Peyer's patch (tissue), 4 donors: ENCODE measurements around the gene RAB40C.

ENCODE experiments used
- POLR2A ChIP-seq, 2 donors: fragments of 450-650 bp; IDR thresholded peaks; one replicate each; pipeline ENCODE4 v1.5.1; 2017; ENCODE audit warnings: antibody characterized with exemption in 2 of 2, mild to moderate bottlenecking in 2 of 2, moderate library complexity in 2 of 2
- TF ChIP-seq, protein P1 (sequence below), 6 experiments: fragments of 450-650 bp in 4 of 6; fragments of 200-600 bp in 2 of 6; sonication (generic) in 1 of 6; IDR thresholded peaks; one replicate each; pipeline ENCODE4 v1.5.1; 2017 to 2019; ENCODE audit warnings: antibody characterized with exemption in 6 of 6, mild to moderate bottlenecking in 3 of 6, moderate library complexity in 1 of 6

DNA sequence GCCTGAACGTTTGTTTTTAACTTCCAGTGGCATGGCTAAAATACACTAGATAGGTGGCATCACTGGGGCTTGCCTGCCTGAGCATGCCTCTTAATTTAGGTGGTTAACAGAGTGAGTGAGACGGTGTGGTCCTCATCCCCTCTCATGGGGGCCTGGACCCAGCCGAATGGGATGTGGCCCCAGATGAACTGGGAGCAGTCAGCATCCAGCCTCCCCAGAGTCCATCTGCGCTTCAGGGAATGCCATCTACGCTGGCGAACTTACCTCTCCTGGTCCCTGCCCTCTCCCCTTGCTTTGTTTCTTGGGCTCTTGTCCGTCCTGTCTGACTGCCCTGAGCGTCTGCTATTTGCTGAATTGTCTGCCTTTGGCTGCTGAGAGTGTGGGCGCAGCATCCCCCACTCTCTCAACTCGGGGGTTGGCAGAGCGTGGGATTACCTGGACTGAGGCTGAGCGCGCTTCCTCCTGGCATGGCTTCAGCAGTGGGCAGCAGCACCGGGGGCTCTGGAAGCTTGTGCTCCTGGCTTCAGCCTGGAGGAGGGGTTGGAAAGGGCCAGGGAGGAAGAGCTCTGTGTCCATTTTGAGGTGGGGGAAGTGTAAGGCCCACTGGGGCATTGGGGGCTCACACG lies 2.1 kb downstream of the RAB40C start:
- TF ChIP-seq, protein P1, sequence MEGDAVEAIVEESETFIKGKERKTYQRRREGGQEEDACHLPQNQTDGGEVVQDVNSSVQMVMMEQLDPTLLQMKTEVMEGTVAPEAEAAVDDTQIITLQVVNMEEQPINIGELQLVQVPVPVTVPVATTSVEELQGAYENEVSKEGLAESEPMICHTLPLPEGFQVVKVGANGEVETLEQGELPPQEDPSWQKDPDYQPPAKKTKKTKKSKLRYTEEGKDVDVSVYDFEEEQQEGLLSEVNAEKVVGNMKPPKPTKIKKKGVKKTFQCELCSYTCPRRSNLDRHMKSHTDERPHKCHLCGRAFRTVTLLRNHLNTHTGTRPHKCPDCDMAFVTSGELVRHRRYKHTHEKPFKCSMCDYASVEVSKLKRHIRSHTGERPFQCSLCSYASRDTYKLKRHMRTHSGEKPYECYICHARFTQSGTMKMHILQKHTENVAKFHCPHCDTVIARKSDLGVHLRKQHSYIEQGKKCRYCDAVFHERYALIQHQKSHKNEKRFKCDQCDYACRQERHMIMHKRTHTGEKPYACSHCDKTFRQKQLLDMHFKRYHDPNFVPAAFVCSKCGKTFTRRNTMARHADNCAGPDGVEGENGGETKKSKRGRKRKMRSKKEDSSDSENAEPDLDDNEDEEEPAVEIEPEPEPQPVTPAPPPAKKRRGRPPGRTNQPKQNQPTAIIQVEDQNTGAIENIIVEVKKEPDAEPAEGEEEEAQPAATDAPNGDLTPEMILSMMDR (IDR thresholded peaks at IDR 0.05): no peak
- no peak for TF ChIP-seq POLR2A (IDR thresholded peaks at IDR 0.05)
